PC-3 (cell line): ENCODE results near the gene CXCL3. TPM values are rescaled to one million over a fixed set of nuclear protein-coding genes. Genes with fewer than 3 reads are reported as not detected.

Source experiments
- ATAC-seq: fragments of 200-7000 bp; cut with Tn5 transposase; 2 replicates; pipeline ENCODE4 v1.9.1; 2020; ENCODE audit warnings: mild to moderate bottlenecking, moderate library complexity
- BruUV-seq: library from RNA; stranded (reverse); fragments of 400-500 nt; replicated peaks from 2 replicates; lab custom pipeline; 2021; lab: Mats Ljungman, UMichigan
- CTCF ChIA-PET: fragments of 300-600 bp; sonication (Branson Sonifier 250); formaldehyde crosslinking; loops from one replicate; lab custom pipeline; 2022; ENCODE audit warnings: antibody characterized with exemption; lab: Charles Lee
- POLR2A ChIA-PET: fragments of 300-600 bp; sonication (Branson Sonifier 250); formaldehyde crosslinking; loops from one replicate; lab custom pipeline; 2022; ENCODE audit warnings: antibody characterized with exemption; ENCODE audit not compliant: unreplicated experiment; lab: Charles Lee
- DNase-seq: peaks from one replicate; pipeline ENCODE4 v3.0.0-alpha.2; 2015
- H2AFZ ChIP-seq: fragments of 300-600 bp; sonication (generic); 2 replicates; pipeline ENCODE4 v1.6.0; 2016; ENCODE audit warnings: antibody characterized with exemption, low read length
- H3F3A ChIP-seq: fragments of 300-600 bp; sonication (generic); one replicate; pipeline ENCODE4 v1.6.0; 2017; ENCODE audit warnings: antibody characterized with exemption, low read length, control low read depth, mild to moderate bottlenecking; ENCODE audit not compliant: unreplicated experiment
- H3K27ac ChIP-seq: fragments of 300-600 bp; sonication (generic); 2 replicates; pipeline ENCODE4 v1.5.1; 2016; ENCODE audit warnings: mild to moderate bottlenecking, low read length
- H3K27me3 ChIP-seq: fragments of 300-600 bp; sonication (generic); 2 replicates; pipeline ENCODE4 v1.6.1; 2016; ENCODE audit warnings: low read length, mixed read lengths
- H3K36me3 ChIP-seq: fragments of 300-600 bp; sonication (generic); 2 replicates; pipeline ENCODE4 v1.6.1; 2016; ENCODE audit warnings: low read depth, mixed run types, low read length, mixed read lengths
- H3K4me1 ChIP-seq: fragments of 300-600 bp; sonication (generic); 2 replicates; pipeline ENCODE4 v1.5.1; 2016; ENCODE audit warnings: low read length; ENCODE audit not compliant: insufficient read depth
- H3K4me2 ChIP-seq: fragments of 300-600 bp; sonication (generic); 2 replicates; pipeline ENCODE4 v1.6.0; 2016; ENCODE audit warnings: low read length
- H3K4me3 ChIP-seq: fragments of 300-600 bp; sonication (generic); 2 replicates; pipeline ENCODE4 v1.5.1; 2016; ENCODE audit warnings: mild to moderate bottlenecking, low read length, mixed read lengths
- H3K79me2 ChIP-seq: fragments of 300-600 bp; sonication (generic); 2 replicates; pipeline ENCODE4 v1.6.1; 2017; ENCODE audit warnings: low read length, mixed read lengths
- H3K9ac ChIP-seq: fragments of 300-600 bp; sonication (generic); 2 replicates; pipeline ENCODE4 v1.6.0; 2016; ENCODE audit warnings: mild to moderate bottlenecking, low read length
- H3K9me2 ChIP-seq: fragments of 300-600 bp; sonication (generic); replicated peaks from 2 replicates; pipeline ENCODE4 v1.6.1; 2016; ENCODE audit warnings: mixed run types, low read length, mixed read lengths
- H3K9me3 ChIP-seq: fragments of 300-600 bp; sonication (generic); 2 replicates; pipeline ENCODE4 v1.6.1; 2016; ENCODE audit warnings: low read length, mixed read lengths
- H4K20me1 ChIP-seq: fragments of 300-600 bp; sonication (generic); 2 replicates; pipeline ENCODE4 v1.6.1; 2016; ENCODE audit warnings: low read length, mixed read lengths
- EZH2 ChIP-seq: fragments of 300-600 bp; sonication (generic); IDR thresholded peaks from one replicate; pipeline ENCODE4 v1.6.1; 2017; ENCODE audit warnings: antibody characterized with exemption, mild to moderate bottlenecking, low read length; ENCODE audit not compliant: unreplicated experiment
- EZH2phosphoT487 ChIP-seq: fragments of 300-600 bp; sonication (generic); IDR thresholded peaks from 2 replicates; pipeline ENCODE4 v1.6.1; 2018; ENCODE audit warnings: mild to moderate bottlenecking, antibody characterized with exemption, low read length, borderline replicate concordance
- intact Hi-C: fragments of 100-400 bp; cut with micrococcal nuclease; formaldehyde crosslinking; loops from 2 replicates; pipeline ENCODE4 v1.9.0; 2023
- total RNA-seq: library from RNA; depleted of rRNA; stranded (reverse); fragments of >200 nt; gene quantifications from 2 replicates; pipeline ENCODE4 v1.2.3, GENCODE V29; 2014
- TF ChIP-seq, protein P1 (sequence below): fragments of 300-600 bp; sonication (generic); conservative IDR thresholded peaks from 2 replicates; pipeline ENCODE4 v1.5.1; 2017; ENCODE audit warnings: antibody characterized with exemption, low read depth, mild to moderate bottlenecking, low read length

CXCL3 gene
- total RNA-seq, 1 experiment from 2014 or later = 28.9 TPM

DNA sequence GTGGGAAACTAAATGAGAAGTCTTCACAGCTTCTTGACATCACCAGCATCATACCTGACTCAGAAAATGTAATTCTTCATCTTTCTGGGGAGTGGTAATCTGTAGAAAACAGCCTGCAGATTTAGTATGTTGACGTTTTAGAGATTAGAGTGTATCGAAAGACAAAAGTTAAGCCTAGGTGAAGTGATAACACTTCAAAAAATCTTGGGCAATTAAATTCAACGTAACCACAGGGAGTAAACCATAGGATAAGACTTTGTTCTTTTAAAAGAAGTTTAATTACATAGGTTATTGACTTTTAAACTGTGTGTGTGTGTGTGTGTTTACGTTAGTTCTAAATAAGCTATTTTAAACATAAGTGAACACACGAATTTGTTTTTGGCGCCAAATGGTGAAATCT is 38.2 kb downstream of the CXCL3 start:
- no peaks in the 10 kb centered on the region for H3K27me3 ChIP-seq
- POLR2A ChIA-PET = no interaction called here
- no peak overlapping the region for H3K4me2 ChIP-seq
- H3K9me2 ChIP-seq = no peaks in the 10 kb centered on the region
- CTCF ChIA-PET = no interaction called here
- H3K9me3 ChIP-seq = no peaks in the 10 kb centered on the region
- TF ChIP-seq EZH2phosphoT487 (no peak), EZH2 (no peak)
- TF ChIP-seq, protein P1, sequence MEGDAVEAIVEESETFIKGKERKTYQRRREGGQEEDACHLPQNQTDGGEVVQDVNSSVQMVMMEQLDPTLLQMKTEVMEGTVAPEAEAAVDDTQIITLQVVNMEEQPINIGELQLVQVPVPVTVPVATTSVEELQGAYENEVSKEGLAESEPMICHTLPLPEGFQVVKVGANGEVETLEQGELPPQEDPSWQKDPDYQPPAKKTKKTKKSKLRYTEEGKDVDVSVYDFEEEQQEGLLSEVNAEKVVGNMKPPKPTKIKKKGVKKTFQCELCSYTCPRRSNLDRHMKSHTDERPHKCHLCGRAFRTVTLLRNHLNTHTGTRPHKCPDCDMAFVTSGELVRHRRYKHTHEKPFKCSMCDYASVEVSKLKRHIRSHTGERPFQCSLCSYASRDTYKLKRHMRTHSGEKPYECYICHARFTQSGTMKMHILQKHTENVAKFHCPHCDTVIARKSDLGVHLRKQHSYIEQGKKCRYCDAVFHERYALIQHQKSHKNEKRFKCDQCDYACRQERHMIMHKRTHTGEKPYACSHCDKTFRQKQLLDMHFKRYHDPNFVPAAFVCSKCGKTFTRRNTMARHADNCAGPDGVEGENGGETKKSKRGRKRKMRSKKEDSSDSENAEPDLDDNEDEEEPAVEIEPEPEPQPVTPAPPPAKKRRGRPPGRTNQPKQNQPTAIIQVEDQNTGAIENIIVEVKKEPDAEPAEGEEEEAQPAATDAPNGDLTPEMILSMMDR = no peak
- no peaks in the 10 kb centered on the region for H3F3A ChIP-seq
- H3K4me1 ChIP-seq = peaks cover 18% of the 10 kb centered on the region
- no peak overlapping the region for H3K9ac ChIP-seq
- no peaks in the 10 kb centered on the region for H3K79me2 ChIP-seq
- no peak for DNase-seq
- ATAC-seq = no peak
- BruUV-seq = no TSS peak
- no peak overlapping the region for H3K27ac ChIP-seq
- intact Hi-C loops = no loop called here
- no peak overlapping the region for H2AFZ ChIP-seq
- H4K20me1 ChIP-seq = no peaks in the 10 kb centered on the region
- H3K36me3 ChIP-seq = no peaks in the 10 kb centered on the region
- H3K4me3 ChIP-seq = no peak overlapping the region

DNA sequence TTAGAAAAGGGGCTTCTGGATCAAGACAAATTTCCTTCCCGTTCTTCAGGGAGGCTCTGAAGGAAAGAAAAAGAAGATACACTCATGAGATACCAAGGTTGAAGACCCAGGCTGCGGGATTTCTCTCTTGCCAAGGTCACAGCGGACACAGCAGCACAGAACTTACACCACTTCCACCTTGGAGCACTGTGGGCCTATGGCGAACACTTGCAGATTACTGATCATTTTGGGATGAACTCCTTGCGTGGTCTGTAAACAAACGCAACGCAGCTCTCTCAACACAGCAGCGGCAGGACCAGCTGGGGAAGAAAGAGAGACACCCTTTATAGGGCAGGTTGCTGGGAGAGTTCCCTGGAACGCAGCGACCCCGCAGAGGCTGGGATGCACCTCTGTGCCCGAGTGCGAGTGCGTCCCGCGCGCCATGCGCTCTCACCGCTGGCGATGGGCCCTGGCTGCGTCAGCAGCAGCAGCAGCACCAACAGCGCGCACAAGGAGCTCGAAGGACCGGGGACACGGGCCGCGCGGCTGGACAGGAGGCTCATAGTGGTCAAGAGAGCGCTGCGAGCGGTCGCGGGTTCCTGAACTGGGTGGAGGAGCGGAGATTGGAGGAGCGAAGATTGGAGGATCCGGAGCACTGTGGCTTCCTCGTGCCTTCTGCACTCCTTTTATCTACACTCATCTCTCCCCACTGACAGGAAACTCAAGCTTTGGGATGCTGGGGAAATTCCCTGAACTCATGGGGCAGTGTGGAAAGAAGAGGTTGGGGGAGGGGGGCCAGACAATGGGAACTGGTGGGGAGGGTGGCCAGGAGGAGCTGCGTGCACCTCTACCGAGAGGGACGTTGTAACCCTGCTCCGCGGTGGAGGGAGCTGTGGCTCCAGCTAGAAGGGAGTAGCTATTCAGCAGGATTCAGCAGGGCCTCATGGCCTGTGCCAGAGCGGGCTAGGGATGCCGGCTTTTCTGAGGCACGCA is 40.2 kb downstream of the CXCL3 start, which contains the start of gene CXCL5:
TSS of gene CXCL5 (minus strand) at position 638 of the 972 bp plus-strand sequence. CDS start at position 542, 96 bp downstream.
- Histone ChIP-seq H2AFZ (peak within 1 kb of the TSS; percentile 83), H3K79me2 (no peaks in the 10 kb centered on the region), H3K9ac (no peak within 1 kb of the TSS), H3K4me3 (peak within 1 kb of the TSS; percentile 62), H3K4me1 (peaks cover 10% of the 10 kb centered on the region; the same call in 1 of the 2 replicates), H3K36me3 (no peaks in the 10 kb centered on the region), H3K27ac (no peak within 1 kb of the TSS), H3K9me2 (no peaks in the 10 kb centered on the region), H3K27me3 (no peaks in the 10 kb centered on the region), H3K9me3 (no peaks in the 10 kb centered on the region), H4K20me1 (no peaks in the 10 kb centered on the region), H3F3A (no peaks in the 10 kb centered on the region), H3K4me2 (peak within 1 kb of the TSS; percentile 77)
- POLR2A ChIA-PET = interaction anchor here (0.6 kb wide), 1 partner anchor 199 kb away, joined by 10 read pairs; no protein-coding TSS in a partner anchor
- CTCF ChIA-PET = interaction anchor here (0.7 to 1.0 kb wide), 3 partner anchors 10 to 68 kb away, joined by 3 to 4 read pairs (median 3); no protein-coding TSS in a partner anchor
- intact Hi-C loops = no loop called here
- ATAC-seq (peak; percentile 86), DNase-seq (peak; percentile 35)
- TF ChIP-seq EZH2phosphoT487 = no peak
- TF ChIP-seq, protein P1 = no peak
- no peak for TF ChIP-seq EZH2
- TSS peak; percentile 71 for BruUV-seq
